Esophagus muscularis mucosa (tissue), 4 donors: ENCODE results near the gene RAB40C.

Experiments
- EP300 ChIP-seq: sonication (generic); formaldehyde crosslinking; IDR thresholded peaks from one replicate; pipeline ENCODE4 v1.6.1; 2017; ENCODE audit warnings: antibody characterized with exemption
- POLR2A ChIP-seq: fragments of 450-650 bp; IDR thresholded peaks from one replicate; pipeline ENCODE4 v1.6.1; 2017; ENCODE audit warnings: antibody characterized with exemption, moderate library complexity, mild to moderate bottlenecking, low read depth
- TF ChIP-seq, protein P1 (sequence below), 3 experiments: fragments of 200-600 bp in 2 of 3; fragments of 450-650 bp in 1 of 3; sonication (generic) in 2 of 3; IDR thresholded peaks; one replicate each; pipeline ENCODE4 v1.5.1; 2017 to 2019; ENCODE audit warnings: antibody characterized with exemption in 3 of 3, mild to moderate bottlenecking in 2 of 3, moderate library complexity in 1 of 3

DNA sequence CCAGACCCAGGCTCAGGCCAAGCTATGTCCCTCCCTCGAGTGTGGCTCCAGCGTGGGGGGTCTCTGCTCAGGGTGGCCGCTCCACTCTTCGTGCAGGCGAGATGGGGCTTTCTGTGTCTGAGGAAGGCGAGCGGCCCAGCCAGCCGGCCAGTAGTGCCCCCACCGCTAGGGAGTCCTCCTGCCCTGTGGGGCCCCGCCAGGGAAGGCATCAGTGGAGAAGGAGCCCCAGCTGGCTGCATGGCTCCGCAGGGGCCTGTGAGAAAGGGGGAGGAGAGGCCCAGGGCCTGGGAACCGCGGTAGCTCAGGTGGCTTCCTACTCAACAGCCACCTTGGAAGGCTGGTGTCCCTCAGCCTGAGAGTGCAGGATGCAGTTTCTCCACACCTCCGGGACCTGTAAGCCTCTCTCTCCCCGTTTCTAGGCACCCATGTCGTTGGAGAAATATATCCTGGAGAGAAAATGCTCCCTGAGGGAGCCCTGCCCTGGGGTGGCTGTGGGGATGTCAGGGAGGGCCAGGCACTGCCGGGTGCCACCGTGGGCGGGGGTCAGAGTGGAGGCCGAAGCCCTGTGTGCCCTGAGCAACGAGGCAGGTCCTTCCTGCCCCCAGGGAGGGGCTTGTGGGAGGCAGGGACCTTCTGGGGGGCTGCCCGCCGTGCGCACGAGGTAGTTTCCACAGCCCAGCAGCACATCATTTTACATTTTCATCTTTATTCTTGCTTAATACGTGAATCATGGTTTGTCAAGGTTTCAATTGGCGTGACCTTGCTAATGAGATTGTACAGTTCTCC is 16.8 kb upstream of the RAB40C start:
- TF ChIP-seq, protein P1, sequence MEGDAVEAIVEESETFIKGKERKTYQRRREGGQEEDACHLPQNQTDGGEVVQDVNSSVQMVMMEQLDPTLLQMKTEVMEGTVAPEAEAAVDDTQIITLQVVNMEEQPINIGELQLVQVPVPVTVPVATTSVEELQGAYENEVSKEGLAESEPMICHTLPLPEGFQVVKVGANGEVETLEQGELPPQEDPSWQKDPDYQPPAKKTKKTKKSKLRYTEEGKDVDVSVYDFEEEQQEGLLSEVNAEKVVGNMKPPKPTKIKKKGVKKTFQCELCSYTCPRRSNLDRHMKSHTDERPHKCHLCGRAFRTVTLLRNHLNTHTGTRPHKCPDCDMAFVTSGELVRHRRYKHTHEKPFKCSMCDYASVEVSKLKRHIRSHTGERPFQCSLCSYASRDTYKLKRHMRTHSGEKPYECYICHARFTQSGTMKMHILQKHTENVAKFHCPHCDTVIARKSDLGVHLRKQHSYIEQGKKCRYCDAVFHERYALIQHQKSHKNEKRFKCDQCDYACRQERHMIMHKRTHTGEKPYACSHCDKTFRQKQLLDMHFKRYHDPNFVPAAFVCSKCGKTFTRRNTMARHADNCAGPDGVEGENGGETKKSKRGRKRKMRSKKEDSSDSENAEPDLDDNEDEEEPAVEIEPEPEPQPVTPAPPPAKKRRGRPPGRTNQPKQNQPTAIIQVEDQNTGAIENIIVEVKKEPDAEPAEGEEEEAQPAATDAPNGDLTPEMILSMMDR (IDR thresholded peaks at IDR 0.05), result no peak
- no peak for TF ChIP-seq EP300
- TF ChIP-seq POLR2A, result no peak
